Activated naive CD8-positive, alpha-beta T cell treated with anti-CD3 and anti-CD28 coated beads for 36 hours (primary cell): ENCODE results near the gene USP48. TPM values are rescaled to one million over a fixed set of nuclear protein-coding genes. Genes with fewer than 3 reads are reported as not detected.
A peak's percentile ranks its signal among the peaks of the same experiment; 100 is the strongest.

Source experiments
- DNase-seq: peaks from one replicate; pipeline ENCODE4 v3.0.0; 2021
- H3K27ac Mint-ChIP-seq: one replicate; pipeline ENCODE4 v1.8.0; 2022; ENCODE audit warnings: mild to moderate bottlenecking, moderate library complexity, mixed read lengths
- H3K27me3 Mint-ChIP-seq: one replicate; pipeline ENCODE4 v1.8.0; 2022; ENCODE audit warnings: mild to moderate bottlenecking, mixed read lengths
- H3K36me3 Mint-ChIP-seq: one replicate; pipeline ENCODE4 v1.8.0; 2021; ENCODE audit warnings: mild to moderate bottlenecking, mixed read lengths
- H3K4me1 Mint-ChIP-seq: one replicate; pipeline ENCODE4 v1.8.0; 2021; ENCODE audit warnings: mixed read lengths
- H3K4me3 Mint-ChIP-seq: one replicate; pipeline ENCODE4 v1.8.0; 2022; ENCODE audit warnings: mild to moderate bottlenecking, moderate library complexity, mixed read lengths
- H3K9me3 Mint-ChIP-seq: one replicate; pipeline ENCODE4 v1.8.0; 2022; ENCODE audit warnings: mixed read lengths
- total RNA-seq, 2 experiments: library from RNA; stranded (reverse); gene quantifications; one replicate each; pipeline ENCODE4 v1.2.3, GENCODE V29; 2021

USP48 gene
- total RNA-seq, 2 experiments from 2014 or later: 45.8 to 50.5 TPM

DNA sequence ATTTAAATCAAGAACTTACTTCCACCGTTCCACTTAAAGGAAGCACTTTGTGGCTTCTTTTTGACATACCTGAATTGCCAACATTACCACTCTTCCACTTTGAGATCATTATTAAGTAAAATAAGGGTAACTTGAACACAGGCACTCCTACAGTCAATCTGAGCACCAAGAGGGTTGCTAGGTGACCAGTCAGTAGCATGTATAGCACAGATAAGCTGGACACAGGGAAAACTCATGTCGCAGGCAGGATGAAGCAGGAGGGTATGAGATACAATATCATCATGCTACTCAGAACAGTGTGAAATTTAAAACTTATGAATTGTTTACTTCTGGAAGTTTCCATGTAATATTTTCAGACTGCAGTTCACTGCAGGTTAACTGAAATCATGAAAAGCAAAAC is 66.8 kb downstream of the USP48 start:
- H3K36me3 Mint-ChIP-seq: peaks cover 23% of the 10 kb centered on the region
- no peak overlapping the region for H3K4me3 Mint-ChIP-seq
- no peak for DNase-seq
- no peaks in the 10 kb centered on the region for H3K4me1 Mint-ChIP-seq
- no peaks in the 10 kb centered on the region for H3K9me3 Mint-ChIP-seq
- H3K27me3 Mint-ChIP-seq: no peaks in the 10 kb centered on the region
- H3K27ac Mint-ChIP-seq: no peak overlapping the region

DNA sequence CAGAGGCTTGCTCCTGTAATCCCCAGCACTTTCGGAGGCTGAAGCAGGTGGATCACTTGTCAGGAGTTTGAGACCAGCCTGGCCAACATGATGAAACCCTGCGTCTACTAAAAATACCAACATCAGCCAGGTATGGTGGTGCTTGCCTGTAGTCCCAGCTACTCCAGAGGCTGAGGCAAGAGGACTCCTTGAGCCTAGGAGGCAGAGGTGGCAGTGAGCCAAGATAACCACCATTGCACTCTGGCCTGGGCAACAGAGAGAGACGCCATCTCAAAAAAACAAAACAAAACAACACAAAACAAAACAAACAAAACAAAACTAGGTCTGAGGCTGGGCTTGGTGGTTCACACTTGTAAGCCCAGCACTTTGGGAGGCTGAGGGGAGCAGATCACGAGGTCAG is 75.1 kb downstream of the USP48 start:
- no peak overlapping the region for H3K4me3 Mint-ChIP-seq
- H3K27ac Mint-ChIP-seq: no peak overlapping the region
- no peaks in the 10 kb centered on the region for H3K9me3 Mint-ChIP-seq
- no peak for DNase-seq
- no peaks in the 10 kb centered on the region for H3K27me3 Mint-ChIP-seq
- H3K4me1 Mint-ChIP-seq: peaks cover 9% of the 10 kb centered on the region
- peaks cover 14% of the 10 kb centered on the region for H3K36me3 Mint-ChIP-seq

DNA sequence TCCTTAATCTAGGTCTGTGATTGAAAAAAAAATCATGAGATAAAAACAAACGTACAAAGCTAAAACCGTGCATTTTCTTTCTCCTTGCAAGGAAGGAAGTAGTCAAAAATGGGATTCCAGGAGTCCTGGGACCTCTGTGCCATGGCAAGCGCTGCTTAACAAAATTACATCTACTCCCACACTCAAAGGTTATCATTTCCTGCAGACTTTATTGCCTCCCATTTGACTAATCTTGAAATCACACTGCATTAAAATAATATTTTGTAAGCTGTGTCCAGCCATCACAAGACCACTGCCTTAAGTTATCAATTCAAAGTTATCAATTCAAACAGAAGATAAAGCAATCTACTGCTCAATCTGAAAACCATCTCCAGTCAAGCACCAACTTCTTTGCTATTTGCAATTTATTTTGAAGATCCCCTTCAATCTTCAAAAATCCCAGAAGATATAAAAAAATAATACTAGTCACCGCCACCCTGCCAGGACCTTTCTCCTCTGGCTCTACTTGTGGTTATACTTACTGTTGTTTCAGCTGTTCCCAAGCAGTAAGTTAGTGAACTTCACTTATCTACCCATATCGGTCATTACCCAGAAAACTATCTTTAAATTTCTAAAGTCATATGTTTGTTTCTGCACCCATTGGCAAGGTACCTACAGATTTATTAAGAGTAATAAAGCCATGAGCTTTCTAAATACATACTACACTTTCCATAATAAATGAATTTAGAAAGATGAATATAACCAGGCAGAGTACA is 75.7 kb downstream of the USP48 start:
- H3K9me3 Mint-ChIP-seq: no peaks in the 10 kb centered on the region
- H3K27ac Mint-ChIP-seq: no peak overlapping the region
- H3K4me3 Mint-ChIP-seq: no peak overlapping the region
- H3K27me3 Mint-ChIP-seq: no peaks in the 10 kb centered on the region
- H3K36me3 Mint-ChIP-seq: peaks cover 14% of the 10 kb centered on the region
- DNase-seq: no peak
- H3K4me1 Mint-ChIP-seq: peaks cover 9% of the 10 kb centered on the region

DNA sequence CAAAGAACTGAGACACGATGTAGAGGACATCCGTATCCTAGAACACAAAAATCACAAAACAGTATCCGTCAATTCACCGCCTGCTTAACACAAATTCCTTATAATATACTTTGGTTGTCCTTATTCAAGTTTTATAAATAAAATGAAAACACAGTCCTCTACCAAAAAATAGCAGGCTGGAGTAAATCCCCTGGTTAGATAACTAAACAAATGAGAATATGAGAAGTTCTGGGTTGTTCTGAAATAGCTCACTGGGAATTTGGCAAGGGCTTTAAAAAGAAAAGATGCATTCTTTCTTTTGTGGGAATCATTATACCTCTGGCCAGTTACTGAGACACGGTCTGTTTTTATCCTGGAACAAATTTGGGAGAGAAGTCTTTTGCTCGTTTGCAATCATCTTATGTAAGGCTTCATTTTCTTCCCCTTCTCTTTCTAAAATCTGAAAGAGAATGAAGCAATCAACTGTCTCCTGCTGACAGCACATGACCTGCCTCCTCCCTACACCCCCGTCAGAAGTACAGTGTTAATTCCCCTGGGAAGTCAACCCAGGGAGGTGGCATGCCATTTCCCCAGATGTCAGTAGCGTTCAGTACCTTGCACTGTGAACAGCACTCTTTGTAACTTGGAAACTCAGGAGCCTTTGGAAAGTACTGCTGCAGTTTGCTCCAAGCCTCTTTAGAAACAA is 76.7 kb downstream of the USP48 start:
- no peak for DNase-seq
- no peaks in the 10 kb centered on the region for H3K27me3 Mint-ChIP-seq
- no peaks in the 10 kb centered on the region for H3K9me3 Mint-ChIP-seq
- no peak overlapping the region for H3K4me3 Mint-ChIP-seq
- peaks cover 9% of the 10 kb centered on the region for H3K4me1 Mint-ChIP-seq
- no peak overlapping the region for H3K27ac Mint-ChIP-seq
- H3K36me3 Mint-ChIP-seq: peaks cover 14% of the 10 kb centered on the region

DNA sequence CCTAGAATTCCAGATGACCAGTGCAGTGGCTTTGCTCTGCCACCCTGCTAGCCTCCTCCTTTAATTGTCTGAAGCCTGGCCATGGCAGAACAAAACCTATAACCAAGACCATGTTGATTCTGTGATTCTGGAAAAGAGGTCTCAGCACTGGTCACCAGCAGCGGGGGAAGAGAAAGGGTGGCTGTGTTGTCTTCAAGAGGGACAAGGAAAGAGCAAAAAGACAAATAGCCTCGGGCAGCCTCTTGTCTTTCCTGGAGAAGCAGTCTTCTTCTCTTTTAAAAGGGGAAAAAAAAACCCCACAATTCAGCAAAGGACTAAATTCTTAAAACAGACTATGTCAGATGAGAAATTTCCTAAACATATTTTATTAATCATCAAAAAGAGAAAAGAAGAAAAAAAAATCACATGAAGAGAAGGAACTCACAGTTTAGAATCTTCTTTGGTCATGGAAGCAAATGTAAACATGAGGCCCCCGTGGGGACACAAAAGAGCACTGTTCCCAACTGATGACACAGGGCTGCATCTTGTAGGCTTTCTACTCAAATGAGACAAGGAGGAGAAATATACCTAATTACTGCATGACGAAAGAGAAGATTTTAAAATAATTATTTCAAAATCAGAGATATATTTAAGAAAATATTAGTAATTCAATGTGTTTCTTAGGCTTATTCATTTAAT is 77.5 kb downstream of the USP48 start:
- no peak overlapping the region for H3K4me3 Mint-ChIP-seq
- no peak overlapping the region for H3K27ac Mint-ChIP-seq
- no peak for DNase-seq
- peaks cover 9% of the 10 kb centered on the region for H3K4me1 Mint-ChIP-seq
- H3K36me3 Mint-ChIP-seq: peaks cover 17% of the 10 kb centered on the region
- no peaks in the 10 kb centered on the region for H3K27me3 Mint-ChIP-seq
- no peaks in the 10 kb centered on the region for H3K9me3 Mint-ChIP-seq

DNA sequence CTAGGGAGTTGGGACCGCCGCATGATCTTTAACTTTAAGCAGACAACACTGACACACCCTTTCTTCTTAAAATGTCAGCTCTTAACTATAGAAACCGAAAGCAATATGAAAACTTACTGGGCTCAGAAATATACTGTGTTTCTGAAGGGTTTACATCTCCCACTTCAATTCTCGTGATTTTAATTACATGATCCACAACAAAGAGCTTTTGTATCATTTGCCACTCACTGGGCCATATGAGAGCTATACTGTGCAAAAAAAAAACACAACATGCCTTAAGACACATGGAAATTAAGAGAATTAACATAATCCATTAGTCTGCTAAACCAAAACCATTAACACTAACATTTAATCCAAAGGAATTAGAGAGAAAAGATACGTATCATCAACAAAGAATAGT is 78.8 kb downstream of the USP48 start:
- Mint-ChIP-seq H3K36me3 (peaks cover 22% of the 10 kb centered on the region), H3K4me1 (peaks cover 10% of the 10 kb centered on the region), H3K27ac (peak overlapping the region; percentile 52), H3K9me3 (no peaks in the 10 kb centered on the region), H3K4me3 (no peak overlapping the region), H3K27me3 (no peaks in the 10 kb centered on the region)
- DNase-seq: no peak

DNA sequence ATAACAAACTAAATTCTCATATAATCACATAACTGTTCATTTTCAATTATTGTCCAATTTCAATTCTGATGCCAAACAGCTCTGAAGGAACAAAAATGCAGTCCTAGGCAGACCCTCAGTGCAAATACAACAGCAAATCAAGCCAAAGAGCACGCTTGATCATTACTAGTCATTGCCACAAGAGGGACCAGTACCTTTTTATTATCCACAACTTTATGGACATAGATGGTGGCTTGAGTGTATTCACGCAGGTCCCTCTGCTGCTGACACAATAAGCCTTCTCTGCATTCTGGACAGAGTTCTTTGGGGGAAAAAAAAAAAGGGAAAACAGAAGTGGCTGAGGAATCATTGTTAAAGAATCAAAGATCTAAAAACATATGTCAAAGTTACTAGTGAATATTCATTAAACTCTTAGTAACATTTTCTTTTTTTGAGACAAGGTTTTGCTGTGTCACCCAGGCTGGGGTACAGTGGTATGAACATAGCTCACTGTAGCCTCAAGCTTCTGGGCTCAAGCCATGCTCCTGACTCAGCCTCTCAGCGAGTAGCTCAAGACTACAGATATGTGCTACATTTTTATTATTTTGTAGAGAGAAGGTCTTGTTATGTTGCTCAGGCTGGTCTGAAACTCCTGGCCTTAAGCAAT is 79.5 kb downstream of the USP48 start:
- H3K36me3 Mint-ChIP-seq: peaks cover 22% of the 10 kb centered on the region

DNA sequence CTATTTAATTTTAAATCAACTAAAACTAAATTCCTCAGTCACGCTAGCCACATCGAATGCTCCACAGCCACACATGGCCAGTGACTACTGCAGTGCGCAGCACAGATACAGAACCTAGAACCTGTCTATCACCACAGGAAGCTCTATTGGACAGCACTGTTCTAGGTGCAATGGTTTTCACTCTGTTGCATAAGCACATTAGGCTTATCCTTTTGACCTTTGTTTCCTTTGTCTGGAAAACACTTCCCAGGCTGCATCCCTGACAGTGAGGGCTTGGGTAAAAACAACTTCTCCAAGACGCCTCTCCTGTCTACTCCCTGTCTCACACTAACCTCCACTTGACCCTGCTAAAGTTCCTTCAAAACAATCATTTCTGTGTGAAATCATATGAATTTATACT is 80.2 kb downstream of the USP48 start:
- H3K9me3 Mint-ChIP-seq: no peaks in the 10 kb centered on the region
- no peak overlapping the region for H3K27ac Mint-ChIP-seq
- H3K36me3 Mint-ChIP-seq: peaks cover 22% of the 10 kb centered on the region
- peaks cover 10% of the 10 kb centered on the region for H3K4me1 Mint-ChIP-seq
- no peak for DNase-seq
- no peak overlapping the region for H3K4me3 Mint-ChIP-seq
- H3K27me3 Mint-ChIP-seq: no peaks in the 10 kb centered on the region

More for the DNA sequence above, 79.5 kb downstream of the USP48 start:
- Mint-ChIP-seq H3K4me1 (peaks cover 10% of the 10 kb centered on the region), H3K27me3 (no peaks in the 10 kb centered on the region), H3K9me3 (no peaks in the 10 kb centered on the region), H3K4me3 (no peak overlapping the region), H3K27ac (no peak overlapping the region)
- DNase-seq: no peak

DNA sequence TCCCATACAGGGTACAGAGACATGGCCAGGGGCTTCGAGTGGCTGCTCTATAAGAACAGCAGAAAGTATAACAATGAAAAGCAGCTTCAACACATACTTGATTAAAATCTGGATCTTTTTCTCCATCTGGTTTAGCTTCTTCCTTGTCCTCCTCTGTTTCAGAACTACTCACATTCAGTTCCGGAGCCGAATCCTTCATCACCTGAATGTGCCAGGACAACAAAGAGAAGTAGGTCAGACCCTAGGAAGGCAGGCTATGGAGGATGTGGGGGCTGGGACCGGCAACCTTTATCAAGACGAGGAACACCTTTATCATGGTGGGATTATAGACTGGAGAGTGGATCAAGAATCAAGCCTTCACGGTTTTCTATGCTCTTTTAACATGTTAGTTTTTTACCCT is 81.5 kb downstream of the USP48 start:
- H3K27ac Mint-ChIP-seq: no peak overlapping the region
- DNase-seq: no peak
- no peaks in the 10 kb centered on the region for H3K27me3 Mint-ChIP-seq
- peaks cover 22% of the 10 kb centered on the region for H3K36me3 Mint-ChIP-seq
- no peak overlapping the region for H3K4me3 Mint-ChIP-seq
- peaks cover 10% of the 10 kb centered on the region for H3K4me1 Mint-ChIP-seq
- H3K9me3 Mint-ChIP-seq: no peaks in the 10 kb centered on the region

DNA sequence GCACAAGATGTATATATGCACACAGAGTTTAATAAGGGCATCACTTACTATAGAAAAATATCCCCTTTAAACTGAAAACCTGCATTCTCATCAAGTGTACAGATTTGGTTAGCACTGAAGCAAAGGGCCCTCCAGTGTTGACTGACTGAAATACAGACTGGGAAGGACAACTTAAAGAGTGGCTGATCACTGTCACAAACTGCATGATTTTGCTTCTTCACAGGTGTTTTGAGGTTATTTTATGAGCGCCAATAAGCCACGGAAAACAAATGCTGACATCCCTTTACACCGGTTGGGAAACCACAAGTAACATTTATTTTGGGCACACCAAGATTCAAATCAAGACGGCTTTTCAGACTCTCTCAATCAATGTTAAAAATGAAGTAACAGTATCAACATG is 82.9 kb downstream of the USP48 start:
- H3K36me3 Mint-ChIP-seq: peaks cover 23% of the 10 kb centered on the region
- H3K27me3 Mint-ChIP-seq: no peaks in the 10 kb centered on the region

DNA sequence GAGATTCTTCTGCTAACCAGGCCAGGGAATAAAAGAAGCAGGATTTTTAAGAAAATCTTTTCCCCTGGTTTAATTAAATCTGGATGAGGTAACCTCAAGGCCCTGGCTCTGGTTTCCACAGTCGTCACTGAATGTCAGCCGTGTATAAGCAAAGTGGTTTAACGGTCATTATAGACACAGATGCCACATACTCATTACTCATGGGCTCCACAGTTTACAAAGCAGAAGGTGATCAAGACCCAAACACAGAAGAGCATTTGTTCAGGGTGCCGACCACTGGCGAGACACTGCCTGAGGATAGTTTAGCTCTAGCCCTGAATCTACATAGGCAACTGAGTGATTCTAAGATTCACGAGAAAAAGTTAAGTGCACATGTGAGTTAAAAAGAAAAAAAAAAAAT is 86.0 kb downstream of the USP48 start:
- peaks cover 3% of the 10 kb centered on the region for H3K4me1 Mint-ChIP-seq
- H3K9me3 Mint-ChIP-seq: no peaks in the 10 kb centered on the region

More for the DNA sequence above, 82.9 kb downstream of the USP48 start:
- Mint-ChIP-seq H3K4me3 (no peak overlapping the region), H3K4me1 (peaks cover 7% of the 10 kb centered on the region), H3K9me3 (no peaks in the 10 kb centered on the region), H3K27ac (no peak overlapping the region)
- no peak for DNase-seq

DNA sequence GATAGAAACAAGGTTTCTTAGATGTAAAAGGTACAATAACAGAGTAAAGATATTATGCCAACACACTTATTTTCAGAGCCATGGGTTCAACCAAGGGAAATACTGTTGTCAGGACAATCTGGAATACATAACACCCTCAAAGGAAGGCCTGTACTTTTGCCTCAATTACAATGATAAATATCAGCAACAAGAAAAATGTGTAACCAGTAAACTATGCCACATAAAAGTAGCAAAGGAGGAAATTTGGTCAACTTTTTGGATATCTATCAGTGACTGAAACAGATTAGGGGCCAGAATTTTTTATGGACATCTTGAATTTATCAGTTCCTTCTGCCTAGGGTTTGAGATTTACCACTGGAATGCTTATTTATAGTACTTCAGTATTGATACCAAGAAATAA is 89.2 kb downstream of the USP48 start:
- no peak overlapping the region for H3K27ac Mint-ChIP-seq
- peaks cover 7% of the 10 kb centered on the region for H3K36me3 Mint-ChIP-seq
- H3K9me3 Mint-ChIP-seq: no peaks in the 10 kb centered on the region
- no peak overlapping the region for H3K4me3 Mint-ChIP-seq
- DNase-seq: no peak
- no peaks in the 10 kb centered on the region for H3K4me1 Mint-ChIP-seq
- no peaks in the 10 kb centered on the region for H3K27me3 Mint-ChIP-seq

More for the DNA sequence above, 86.0 kb downstream of the USP48 start:
- no peak overlapping the region for H3K4me3 Mint-ChIP-seq
- H3K36me3 Mint-ChIP-seq: peaks cover 11% of the 10 kb centered on the region
- DNase-seq: no peak
- H3K27ac Mint-ChIP-seq: no peak overlapping the region
- H3K27me3 Mint-ChIP-seq: no peaks in the 10 kb centered on the region

DNA sequence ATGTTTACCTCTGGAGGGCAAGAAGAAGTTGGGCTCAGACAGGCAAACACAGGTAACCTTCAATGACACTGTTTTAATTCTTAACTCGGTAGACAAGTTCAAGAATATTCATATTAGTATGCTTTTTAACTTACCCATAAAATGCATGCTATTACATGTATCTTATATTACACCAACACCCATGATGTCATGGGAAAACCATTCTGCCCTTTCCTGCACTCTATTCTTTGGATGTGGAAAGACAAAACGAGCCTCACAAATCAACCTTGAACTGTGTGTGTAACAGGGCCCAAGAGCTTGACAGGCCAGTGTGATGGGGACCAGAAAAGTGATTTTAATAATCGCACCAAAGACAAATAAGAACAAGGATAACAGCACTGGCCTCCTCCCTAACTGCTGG is 91.2 kb downstream of the USP48 start:
- Mint-ChIP-seq H3K4me3 (no peak overlapping the region), H3K9me3 (no peaks in the 10 kb centered on the region), H3K36me3 (peaks cover 21% of the 10 kb centered on the region), H3K27me3 (no peaks in the 10 kb centered on the region), H3K4me1 (no peaks in the 10 kb centered on the region), H3K27ac (no peak overlapping the region)
- no peak for DNase-seq

DNA sequence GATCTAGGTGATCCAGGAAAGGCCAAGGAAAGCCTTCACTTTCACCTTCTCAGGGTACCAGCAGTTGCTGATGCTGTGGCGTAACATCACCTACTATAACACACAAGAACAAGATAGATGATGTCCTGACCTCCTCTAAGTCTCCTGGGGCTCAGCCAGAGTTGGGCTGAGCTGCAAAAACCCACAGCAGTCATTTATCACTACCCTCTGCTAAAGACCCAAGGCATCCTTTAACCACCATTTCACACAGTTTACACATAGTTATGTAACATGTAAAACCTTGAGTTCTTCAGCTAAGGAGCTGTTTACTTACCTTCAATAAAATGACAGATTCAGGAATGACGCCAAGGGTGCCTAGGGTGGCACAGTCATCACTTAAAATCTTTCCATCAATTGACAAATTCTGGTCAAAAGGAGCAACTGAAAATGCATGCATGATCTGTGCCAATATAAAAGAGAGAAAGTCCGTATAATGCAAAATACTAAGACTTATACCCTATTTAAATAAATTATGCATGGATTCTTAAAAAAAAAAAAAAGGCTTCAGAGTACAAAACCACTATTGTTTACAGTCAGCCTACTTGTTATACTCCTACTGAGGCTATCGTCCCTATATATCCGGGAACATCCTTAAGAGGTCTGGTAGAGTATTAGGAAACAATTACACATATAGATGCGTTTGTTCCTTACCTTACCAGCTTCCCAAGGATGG is 93.1 kb downstream of the USP48 start:
- DNase-seq: no peak
- no peaks in the 10 kb centered on the region for H3K27me3 Mint-ChIP-seq
- no peaks in the 10 kb centered on the region for H3K9me3 Mint-ChIP-seq
- H3K36me3 Mint-ChIP-seq: peaks cover 34% of the 10 kb centered on the region
- no peak overlapping the region for H3K4me3 Mint-ChIP-seq
- no peaks in the 10 kb centered on the region for H3K4me1 Mint-ChIP-seq
- no peak overlapping the region for H3K27ac Mint-ChIP-seq
